AG04450 (cell line): Measurements from ENCODE around the gene PLXNA1. TPM values are rescaled to one million over a fixed set of nuclear protein-coding genes. Genes with fewer than 3 reads are reported as not detected.

Experiments
- CTCF ChIA-PET: fragments of 300-600, 350-600 bp; formaldehyde crosslinking; extraction: SDS; loops from one replicate; lab custom pipeline; 2022; ENCODE audit warnings: antibody characterized with exemption, inconsistent platforms; lab: Charles Lee
- POLR2A ChIA-PET: fragments of 350-600 bp; formaldehyde crosslinking; extraction: SDS; loops from one replicate; lab custom pipeline; 2021; ENCODE audit warnings: antibody characterized with exemption, inconsistent platforms; lab: Yijun Ruan, JAX
- DNase-seq: peaks from one replicate; pipeline ENCODE4 v3.0.0-alpha.2; 2011; ENCODE audit warnings: low read depth, low spot score
- H3K27ac ChIP-seq: one replicate; pipeline ENCODE4 v1.5.1; 2012; ENCODE audit warnings: low read depth, low read length, control low read depth
- H3K27me3 ChIP-seq: one replicate; pipeline ENCODE4 v1.6.0; 2012; ENCODE audit warnings: low read length; ENCODE audit not compliant: control insufficient read depth, insufficient read depth
- H3K4me3 ChIP-seq: 2 replicates; pipeline ENCODE4 v1.5.1; 2011; ENCODE audit warnings: mild to moderate bottlenecking, low read depth, low read length, control low read depth
- H3K9me3 ChIP-seq: 2 replicates; pipeline ENCODE4 v1.5.1; 2012; ENCODE audit warnings: low read length; ENCODE audit not compliant: control insufficient read depth, insufficient read depth
- CTCF ChIP-seq: IDR thresholded peaks from 2 replicates; pipeline ENCODE4 v1.5.1; 2011; ENCODE audit warnings: low read depth, low read length, control low read depth, inconsistent platforms
- polyA plus RNA-seq: library from polyadenylated mRNA; depleted of rRNA; stranded (reverse); fragments of >200 nt; gene quantifications from 2 replicates; pipeline ENCODE4 v1.2.3, GENCODE V29; 2011

The PLXNA1 gene
- polyA plus RNA-seq, 1 experiment: 22.0 TPM

- TF ChIP-seq CTCF: no peak
- Histone ChIP-seq H3K9me3 (no peaks in the 10 kb centered on the region; the same call in 1 of the 2 replicates), H3K4me3 (no peak overlapping the region), H3K27me3 (no peaks in the 10 kb centered on the region), H3K27ac (no peak overlapping the region)
- DNase-seq: no peak
- ChIA-PET CTCF (no interaction called here), POLR2A (no interaction called here)
These were observed 33.1 kb downstream of the PLXNA1 start for GRCh38 chr3:127016043-127016343.

- no peak for DNase-seq
- no peaks in the 10 kb centered on the region; the same call in 1 of the 2 replicates for H3K9me3 ChIP-seq
- H3K4me3 ChIP-seq: no peak overlapping the region
- TF ChIP-seq CTCF: no peak
- POLR2A ChIA-PET: no interaction called here
- CTCF ChIA-PET: no interaction called here
- no peak overlapping the region for H3K27ac ChIP-seq
- H3K27me3 ChIP-seq: no peaks in the 10 kb centered on the region
These were observed 33.5 kb downstream of the PLXNA1 start for GRCh38 chr3:127016461-127016860.

- Histone ChIP-seq H3K9me3 (no peaks in the 10 kb centered on the region), H3K27me3 (no peaks in the 10 kb centered on the region), H3K27ac (no peak overlapping the region), H3K4me3 (no peak overlapping the region)
- TF ChIP-seq CTCF: no peak
- POLR2A ChIA-PET: no interaction called here
- DNase-seq: no peak
- CTCF ChIA-PET: interaction anchor here (0.6 kb wide), 1 partner anchor 33 kb away, joined by 4 read pairs; no protein-coding TSS in a partner anchor
These were observed 34.3 kb downstream of the PLXNA1 start for GRCh38 chr3:127017229-127017628.

- no peaks in the 10 kb centered on the region for H3K9me3 ChIP-seq
- H3K27ac ChIP-seq: no peak overlapping the region
- H3K4me3 ChIP-seq: no peak overlapping the region
- CTCF ChIA-PET: no interaction called here
- no peak for TF ChIP-seq CTCF
- H3K27me3 ChIP-seq: no peaks in the 10 kb centered on the region
- POLR2A ChIA-PET: interaction anchor here (0.5 kb wide), 1 partner anchor 154 kb away, joined by 3 read pairs; no protein-coding TSS in a partner anchor
- no peak for DNase-seq
These were observed 34.9 kb downstream of the PLXNA1 start for GRCh38 chr3:127017781-127018180.

- no peak for DNase-seq
- Histone ChIP-seq H3K4me3 (no peak overlapping the region), H3K27ac (no peak overlapping the region), H3K27me3 (no peaks in the 10 kb centered on the region), H3K9me3 (no peaks in the 10 kb centered on the region)
- ChIA-PET POLR2A (interaction anchor here (0.5 to 0.7 kb wide), 2 partner anchors 16 to 154 kb away, joined by 3 read pairs; no protein-coding TSS in a partner anchor), CTCF (no interaction called here)
- TF ChIP-seq CTCF: no peak
These were observed 35.5 kb downstream of the PLXNA1 start for GRCh38 chr3:127018306-127018828.
